Measurements from ENCODE around the gene TMEM150B.

- TF ChIP-seq POLR2A (IDR thresholded peaks at IDR 0.05) (no peak), POLR2AphosphoS5 (IDR thresholded peaks at IDR 0.05) (no peak), CTCF (IDR thresholded peaks at IDR 0.05) (no peak), EP300 (IDR thresholded peaks at IDR 0.05) (no peak)
Observed at GRCh38 chr19:55297267-55297666, 27.9 kb downstream of the TMEM150B start.
